Upper lobe of left lung (tissue), 4 donors: Measurements from ENCODE around the gene KRT35.

Source experiments
- CTCF ChIP-seq, 6 experiments: fragments of 450-650 bp in 4 of 6; fragments of 200-600 bp in 2 of 6; sonication (generic) in 2 of 6; IDR thresholded peaks; one replicate each; pipeline ENCODE4 v1.5.1; 2016 to 2019; ENCODE audit warnings: antibody characterized with exemption in 6 of 6
- POLR2AphosphoS5 ChIP-seq, 2 donors: sonication (generic); formaldehyde crosslinking; IDR thresholded peaks; one replicate each; pipeline ENCODE4 v1.5.1; 2017; ENCODE audit warnings: antibody characterized with exemption in 2 of 2

GRCh38 chr17:41464682-41465081, 16.3 kb downstream of the KRT35 start:
- TF ChIP-seq CTCF (IDR thresholded peaks at IDR 0.05) (no peak), POLR2AphosphoS5 (IDR thresholded peaks at IDR 0.05) (no peak)
